Measurements from ENCODE around the gene PLK1. TPM values are rescaled to one million over a fixed set of nuclear protein-coding genes. Genes with fewer than 3 reads are reported as not detected.
A peak's percentile ranks its signal among the peaks of the same experiment; 100 is the strongest.

The PLK1 gene
- total and polyA plus RNA-seq, 2 of the 13 experiments (the other 11 are each of a cell fraction or from before 2014, with no cell fraction given) = 71.5 to 76.3 TPM

- TF ChIP-seq ARID4A (CRISPR knock-in tag; IDR thresholded peaks at IDR 0.05; ENCODE audit: borderline replicate concordance) (peak; percentile 46; the same call in 1 of the 2 replicates), HNRNPK (IDR thresholded peaks at IDR 0.05; ENCODE audit: low read depth, low read length, poor library complexity, severe bottlenecking) (no peak), ZNF280D (CRISPR knock-in tag; IDR thresholded peaks at IDR 0.05) (no peak), HBP1 (CRISPR knock-in tag; IDR thresholded peaks at IDR 0.05; ENCODE audit: low read depth) (no peak), ZNF713 (CRISPR knock-in tag; IDR thresholded peaks at IDR 0.05) (no peak), ATF3 (CRISPR knock-in tag; IDR thresholded peaks at IDR 0.05) (no peak), PBX2 (CRISPR knock-in tag; IDR thresholded peaks at IDR 0.05) (no peak), ZBTB8A (CRISPR knock-in tag; IDR thresholded peaks at IDR 0.05; ENCODE audit: borderline replicate concordance, low read depth) (no peak), ZNF619 (CRISPR knock-in tag; IDR thresholded peaks at IDR 0.05) (no peak)
- TF ChIP-seq, protein P1, sequence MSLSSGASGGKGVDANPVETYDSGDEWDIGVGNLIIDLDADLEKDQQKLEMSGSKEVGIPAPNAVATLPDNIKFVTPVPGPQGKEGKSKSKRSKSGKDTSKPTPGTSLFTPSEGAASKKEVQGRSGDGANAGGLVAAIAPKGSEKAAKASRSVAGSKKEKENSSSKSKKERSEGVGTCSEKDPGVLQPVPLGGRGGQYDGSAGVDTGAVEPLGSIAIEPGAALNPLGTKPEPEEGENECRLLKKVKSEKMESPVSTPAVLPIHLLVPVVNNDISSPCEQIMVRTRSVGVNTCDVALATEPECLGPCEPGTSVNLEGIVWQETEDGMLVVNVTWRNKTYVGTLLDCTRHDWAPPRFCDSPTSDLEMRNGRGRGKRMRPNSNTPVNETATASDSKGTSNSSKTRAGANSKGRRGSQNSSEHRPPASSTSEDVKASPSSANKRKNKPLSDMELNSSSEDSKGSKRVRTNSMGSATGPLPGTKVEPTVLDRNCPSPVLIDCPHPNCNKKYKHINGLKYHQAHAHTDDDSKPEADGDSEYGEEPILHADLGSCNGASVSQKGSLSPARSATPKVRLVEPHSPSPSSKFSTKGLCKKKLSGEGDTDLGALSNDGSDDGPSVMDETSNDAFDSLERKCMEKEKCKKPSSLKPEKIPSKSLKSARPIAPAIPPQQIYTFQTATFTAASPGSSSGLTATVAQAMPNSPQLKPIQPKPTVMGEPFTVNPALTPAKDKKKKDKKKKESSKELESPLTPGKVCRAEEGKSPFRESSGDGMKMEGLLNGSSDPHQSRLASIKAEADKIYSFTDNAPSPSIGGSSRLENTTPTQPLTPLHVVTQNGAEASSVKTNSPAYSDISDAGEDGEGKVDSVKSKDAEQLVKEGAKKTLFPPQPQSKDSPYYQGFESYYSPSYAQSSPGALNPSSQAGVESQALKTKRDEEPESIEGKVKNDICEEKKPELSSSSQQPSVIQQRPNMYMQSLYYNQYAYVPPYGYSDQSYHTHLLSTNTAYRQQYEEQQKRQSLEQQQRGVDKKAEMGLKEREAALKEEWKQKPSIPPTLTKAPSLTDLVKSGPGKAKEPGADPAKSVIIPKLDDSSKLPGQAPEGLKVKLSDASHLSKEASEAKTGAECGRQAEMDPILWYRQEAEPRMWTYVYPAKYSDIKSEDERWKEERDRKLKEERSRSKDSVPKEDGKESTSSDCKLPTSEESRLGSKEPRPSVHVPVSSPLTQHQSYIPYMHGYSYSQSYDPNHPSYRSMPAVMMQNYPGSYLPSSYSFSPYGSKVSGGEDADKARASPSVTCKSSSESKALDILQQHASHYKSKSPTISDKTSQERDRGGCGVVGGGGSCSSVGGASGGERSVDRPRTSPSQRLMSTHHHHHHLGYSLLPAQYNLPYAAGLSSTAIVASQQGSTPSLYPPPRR (CRISPR knock-in tag; IDR thresholded peaks at IDR 0.05; ENCODE audit: borderline replicate concordance) = no peak
Measured at GRCh38 chr16:23673971-23674614, 4.6 kb upstream of the PLK1 start (continued).

Data from HepG2 (cell line).